H7 (cell line): ENCODE data around the gene AACS. TPM values are rescaled to one million over a fixed set of nuclear protein-coding genes. Genes with fewer than 3 reads are reported as not detected.
A peak's percentile ranks its signal among the peaks of the same experiment; 100 is the strongest.
"Not testable (repeated sequence)": the region's sequence is repeated elsewhere in the genome, so short reads cannot be mapped to it uniquely, and the experiment has no call there.

Experiments
- DNase-seq: peaks from one replicate; pipeline ENCODE4 v3.0.0; 2012
- H3K27me3 ChIP-seq: 2 replicates; pipeline ENCODE4 v1.6.0; 2011; ENCODE audit warnings: mild to moderate bottlenecking, low read length; ENCODE audit not compliant: control insufficient read depth, insufficient read depth
- H3K36me3 ChIP-seq: replicated peaks from 2 replicates; pipeline ENCODE4 v1.5.1; 2011; ENCODE audit warnings: low read length; ENCODE audit not compliant: control insufficient read depth, insufficient read depth
- H3K4me3 ChIP-seq: 2 replicates; pipeline ENCODE4 v1.5.1; 2011; ENCODE audit warnings: low read depth, mild to moderate bottlenecking, control low read depth, low read length, moderate library complexity; ENCODE audit not compliant: insufficient read depth
- total RNA-seq: library from RNA; depleted of rRNA; stranded (reverse); fragments of >200 nt; shearing (Covaris generic); gene quantifications from 2 replicates; pipeline ENCODE4 v1.2.3, GENCODE V29; 2014

Gene AACS
- total RNA-seq, 1 experiment from 2014 or later = 34.0 TPM

DNA sequence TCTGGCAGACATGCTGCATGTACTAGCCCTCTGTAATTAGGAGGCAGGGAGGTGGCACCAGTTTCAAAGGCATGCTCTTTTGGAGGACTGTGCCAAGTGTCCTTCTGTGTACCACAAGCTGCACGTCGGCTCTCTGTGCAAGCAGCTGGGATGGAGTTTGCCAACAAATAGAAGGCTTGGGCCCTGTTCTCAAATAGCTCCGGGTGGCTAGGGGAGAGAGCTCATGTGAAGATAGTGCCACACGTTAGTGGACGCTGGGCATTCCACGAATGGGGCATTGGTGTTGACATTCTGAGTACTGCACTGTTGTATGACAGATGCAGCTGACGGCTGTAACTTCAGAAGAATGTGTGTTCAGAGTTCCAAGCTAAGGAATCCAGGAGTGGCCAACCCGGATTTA lies 4.4 kb downstream of the AACS start:
- Histone ChIP-seq H3K4me3 (no peak overlapping the region), H3K36me3 (peaks cover 8% of the 10 kb centered on the region), H3K27me3 (no peaks in the 10 kb centered on the region)
- no peak for DNase-seq

DNA sequence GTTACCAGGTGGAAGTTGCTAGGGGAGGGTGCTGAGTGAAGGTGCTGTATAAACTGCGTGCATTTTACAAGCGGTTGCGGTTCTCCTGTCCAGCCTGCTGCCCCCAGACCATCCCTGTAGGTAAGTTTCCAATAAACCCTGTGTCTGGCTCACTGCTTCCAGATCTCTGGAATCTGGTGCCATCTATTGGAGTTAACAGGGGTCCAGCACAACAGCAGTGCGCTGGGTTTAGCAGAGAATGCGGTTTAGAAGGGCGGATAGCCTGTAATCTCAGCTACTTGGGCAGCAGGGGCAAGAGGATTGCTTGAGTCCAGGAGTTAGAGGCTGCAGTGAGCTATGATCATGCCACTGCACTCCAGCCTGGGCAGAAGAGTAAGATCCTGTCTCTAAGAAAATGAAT lies 4.9 kb downstream of the AACS start:
- Histone ChIP-seq H3K4me3 (no peak overlapping the region), H3K36me3 (peaks cover 8% of the 10 kb centered on the region), H3K27me3 (no peaks in the 10 kb centered on the region)
- peak; percentile 54 for DNase-seq

DNA sequence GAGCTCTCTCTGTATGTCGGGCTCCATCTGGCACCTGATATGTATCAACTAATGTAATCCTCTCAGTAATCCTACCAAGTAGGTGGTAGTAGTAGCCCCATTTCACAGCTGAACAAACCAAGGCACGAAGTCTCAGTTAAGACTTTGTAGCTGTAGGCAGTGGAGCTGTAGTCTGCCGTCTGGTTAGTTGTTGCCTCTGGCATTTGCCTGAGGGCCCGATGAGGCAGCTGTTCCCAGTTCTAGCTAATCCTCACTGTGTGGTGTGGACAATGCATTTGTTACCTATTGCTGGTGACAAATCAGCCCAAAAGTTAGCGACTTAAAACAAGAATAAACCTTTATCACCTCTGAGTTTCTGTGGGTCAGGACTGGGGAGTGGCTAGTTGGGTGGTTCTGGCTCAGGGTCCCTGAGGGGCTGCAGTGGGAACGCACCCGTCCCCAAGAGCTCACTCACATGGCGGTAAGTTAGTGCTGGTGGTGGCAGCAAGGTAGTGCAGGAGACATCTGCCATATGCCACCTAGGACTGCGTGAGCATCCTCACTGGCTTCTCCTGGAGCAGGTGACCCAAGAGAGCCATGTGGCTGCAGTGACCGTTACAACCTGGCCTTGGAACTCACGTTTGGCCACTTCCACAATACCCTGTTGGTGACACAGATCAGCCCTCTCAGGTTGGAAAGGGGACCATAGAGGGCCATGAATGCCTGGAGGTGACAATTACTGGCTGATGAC lies 5.6 kb downstream of the AACS start:
- peaks cover 8% of the 10 kb centered on the region for H3K36me3 ChIP-seq
- H3K27me3 ChIP-seq = no peaks in the 10 kb centered on the region
- DNase-seq = peak; percentile 28
- H3K4me3 ChIP-seq = no peak overlapping the region

DNA sequence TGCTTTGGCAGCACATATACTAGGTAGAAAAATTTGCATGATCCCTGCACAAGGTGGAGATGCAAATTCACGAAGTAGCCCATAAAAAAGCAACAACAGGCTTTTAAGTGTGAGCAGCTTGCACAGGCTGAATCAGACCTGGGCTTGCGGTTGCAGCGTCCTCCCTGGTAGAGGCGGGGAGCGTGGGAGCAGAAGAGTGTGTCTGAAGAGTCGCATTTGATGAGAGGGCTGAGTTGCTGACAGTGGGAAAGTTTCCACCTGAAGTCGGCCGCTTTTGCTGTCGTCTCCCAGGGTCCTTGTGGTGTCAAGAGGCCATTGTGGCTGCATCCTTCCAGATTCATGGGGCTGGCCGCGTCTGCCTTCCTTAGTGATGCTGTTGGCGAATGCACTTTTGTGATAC lies 6.2 kb downstream of the AACS start:
- Histone ChIP-seq H3K36me3 (peaks cover 13% of the 10 kb centered on the region), H3K4me3 (no peak overlapping the region), H3K27me3 (no peaks in the 10 kb centered on the region)
- no peak for DNase-seq

DNA sequence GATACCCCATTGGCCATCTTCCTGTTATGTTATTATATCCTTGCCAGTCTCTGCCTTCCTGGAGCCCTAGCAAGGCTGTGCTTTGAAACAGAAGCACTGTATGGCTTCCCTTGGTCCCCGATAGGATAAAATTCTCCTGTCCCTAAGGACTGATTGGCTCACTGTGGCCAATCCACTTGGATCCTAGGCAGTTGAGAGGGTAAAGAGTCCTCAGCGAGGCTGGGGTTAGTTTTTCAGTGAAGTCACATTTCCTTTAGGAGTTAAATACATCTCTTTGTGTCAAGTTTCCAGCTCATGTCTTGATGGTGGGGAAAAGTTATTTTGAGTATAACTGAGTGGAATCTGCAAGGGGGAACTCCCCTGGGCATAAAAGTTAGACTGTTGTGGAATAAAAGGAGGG lies 7.3 kb downstream of the AACS start:
- no peak overlapping the region for H3K4me3 ChIP-seq
- no peak for DNase-seq
- H3K27me3 ChIP-seq = no peaks in the 10 kb centered on the region
- H3K36me3 ChIP-seq = peaks cover 14% of the 10 kb centered on the region

DNA sequence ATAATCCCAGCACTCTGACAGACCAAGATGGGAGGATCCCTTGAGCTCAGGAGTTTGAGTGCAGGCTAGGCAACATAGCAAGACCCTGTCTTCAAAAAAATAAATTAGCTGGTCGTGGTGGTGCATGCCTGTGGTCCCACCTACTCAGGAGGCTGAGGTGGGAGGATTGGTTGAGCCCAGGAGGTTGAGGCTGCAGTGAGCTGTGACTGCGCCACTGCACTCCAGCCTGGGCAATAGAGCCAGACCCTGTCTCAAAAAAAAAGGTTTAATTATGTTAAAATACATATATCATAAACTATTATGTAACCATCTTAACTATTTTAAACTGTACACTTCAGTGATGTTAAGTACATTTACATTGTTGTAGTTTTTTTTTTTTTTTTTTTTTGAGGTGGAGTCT lies 9.1 kb downstream of the AACS start:
- not testable (repeated sequence) for H3K27me3 ChIP-seq, H3K4me3 ChIP-seq, DNase-seq
- peaks cover 16% of the 10 kb centered on the region for H3K36me3 ChIP-seq

DNA sequence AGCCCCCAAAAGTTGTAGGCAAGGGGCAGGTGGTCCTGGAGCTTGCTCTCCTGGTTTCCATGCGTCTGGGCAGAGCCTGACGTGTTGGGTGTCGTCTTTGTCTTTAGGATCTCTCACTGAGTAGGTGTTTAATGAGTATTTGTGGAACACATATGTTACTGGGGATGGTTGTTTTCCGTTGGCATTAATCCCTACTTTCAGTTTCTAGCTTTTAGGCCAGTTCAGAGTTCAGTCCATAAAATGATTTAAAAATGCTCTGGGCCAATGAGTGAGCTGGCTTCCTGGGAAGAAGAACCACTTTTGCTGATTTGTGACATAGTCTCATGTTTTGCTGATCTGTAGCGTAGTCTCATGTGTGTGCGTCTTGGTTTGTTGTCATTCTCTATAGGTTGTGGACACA lies 10.9 kb downstream of the AACS start:
- H3K36me3 ChIP-seq = peaks cover 16% of the 10 kb centered on the region
- no peak overlapping the region for H3K4me3 ChIP-seq
- no peak for DNase-seq
- no peaks in the 10 kb centered on the region for H3K27me3 ChIP-seq

DNA sequence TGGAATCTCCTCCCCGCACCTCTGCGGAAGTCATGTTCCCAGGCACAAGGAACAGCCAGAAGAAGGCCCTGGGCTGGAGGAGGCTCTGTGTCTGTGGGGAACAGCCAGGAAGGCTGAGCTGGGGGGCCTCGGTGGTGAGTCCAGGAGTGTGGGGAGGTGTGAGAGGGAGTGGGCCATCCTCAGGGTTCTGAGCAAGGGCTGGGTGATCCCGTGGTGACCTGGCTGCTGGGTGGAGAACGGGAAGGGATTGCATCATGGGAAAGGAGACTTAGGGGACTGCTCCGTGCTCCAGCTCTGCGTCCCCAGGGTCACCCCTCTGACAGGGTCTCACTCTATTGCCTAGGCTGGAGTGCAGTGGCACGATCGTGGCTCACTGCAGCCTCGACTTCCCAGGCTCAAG lies 13.8 kb downstream of the AACS start:
- Histone ChIP-seq H3K4me3 (no peak overlapping the region), H3K27me3 (no peaks in the 10 kb centered on the region), H3K36me3 (peaks cover 15% of the 10 kb centered on the region)
- no peak for DNase-seq

DNA sequence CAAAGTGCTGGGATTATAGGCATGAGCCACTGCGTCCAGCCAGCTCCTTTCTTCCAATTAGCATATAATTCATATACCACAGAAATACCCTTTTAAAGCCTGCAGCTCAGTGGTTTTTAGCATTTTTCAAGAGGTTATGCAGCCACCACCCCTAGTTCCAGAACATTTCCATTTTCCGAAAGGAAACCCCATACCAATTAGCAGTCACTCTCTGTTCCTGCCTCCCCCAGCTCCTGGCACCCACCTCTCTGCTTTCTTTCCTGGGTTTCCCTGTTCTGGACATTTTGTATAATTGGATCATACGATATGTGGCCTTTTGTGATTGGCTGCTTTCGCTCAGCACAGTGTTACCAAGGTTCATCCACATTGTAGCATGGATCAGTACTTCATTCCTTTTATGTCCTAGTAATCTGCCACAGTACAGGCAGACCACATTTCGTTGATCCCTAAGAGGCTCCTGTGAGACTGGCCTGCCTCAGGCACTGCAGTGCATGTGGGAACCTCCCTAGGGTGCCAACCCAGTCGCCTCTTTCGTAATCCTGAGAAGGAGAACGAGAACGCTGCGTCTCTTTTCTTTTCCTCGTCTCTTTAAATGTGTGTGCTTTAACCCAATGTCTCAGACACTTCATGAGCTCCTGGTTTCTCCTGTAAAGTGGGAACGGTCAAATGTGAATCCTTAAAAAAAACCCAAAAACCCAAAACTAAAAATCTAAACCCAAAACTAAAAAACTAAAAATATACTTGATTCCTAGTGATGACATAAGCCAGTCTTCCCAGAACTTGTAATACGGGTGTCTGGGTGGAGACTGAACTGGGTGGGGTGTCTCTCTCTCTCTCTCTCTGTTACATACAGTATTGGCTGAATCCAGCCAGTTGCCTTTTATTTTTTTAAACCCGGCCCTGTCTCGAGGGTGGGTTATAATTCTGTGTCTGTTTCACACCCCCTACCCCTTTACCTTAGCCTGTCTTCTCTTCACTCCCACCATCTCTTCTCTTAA lies 14.7 kb downstream of the AACS start:
- Histone ChIP-seq H3K27me3 (no peaks in the 10 kb centered on the region), H3K36me3 (peaks cover 15% of the 10 kb centered on the region), H3K4me3 (no peak overlapping the region)
- no peak for DNase-seq

DNA sequence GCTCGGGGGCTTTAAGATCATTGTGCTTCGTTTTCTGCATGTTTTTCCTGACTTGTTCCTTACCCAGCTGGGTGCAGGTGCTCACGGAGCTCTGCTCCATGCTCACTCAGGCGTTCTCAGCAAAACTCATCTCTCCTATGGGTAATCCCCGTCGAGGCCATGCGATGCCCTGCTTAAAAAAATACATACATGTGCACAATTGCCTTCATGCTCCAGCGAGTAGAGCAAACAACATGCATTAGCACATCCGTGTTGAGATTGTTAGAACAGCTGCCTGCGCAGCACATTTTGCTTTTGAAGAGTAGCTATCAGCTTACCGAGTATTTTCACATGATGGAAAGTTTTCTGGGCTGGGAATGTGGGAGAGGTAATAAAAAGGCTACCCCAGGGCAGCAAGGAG lies 16.2 kb downstream of the AACS start:
- DNase-seq = no peak
- Histone ChIP-seq H3K27me3 (no peaks in the 10 kb centered on the region), H3K4me3 (no peak overlapping the region), H3K36me3 (peaks cover 17% of the 10 kb centered on the region)

DNA sequence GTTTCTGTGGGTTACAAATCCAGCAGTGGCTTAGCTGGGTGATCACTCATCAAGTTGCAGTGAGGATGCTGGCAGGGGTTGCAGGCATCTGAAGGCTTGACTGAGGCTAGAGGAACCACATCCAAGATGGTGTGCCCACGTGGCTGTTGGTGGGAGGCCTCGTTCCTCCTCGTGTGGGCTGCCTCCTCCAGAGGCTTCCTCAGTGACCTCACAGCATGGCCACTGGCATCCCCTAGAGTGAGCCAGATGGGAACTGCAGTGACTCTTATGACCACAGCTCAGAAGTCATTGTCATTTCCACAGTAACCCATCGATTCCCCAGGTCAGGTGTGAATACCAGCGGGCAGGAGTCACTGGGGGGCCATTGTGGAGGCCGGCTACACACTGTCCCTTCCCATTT lies 17.8 kb downstream of the AACS start:
- no peaks in the 10 kb centered on the region for H3K27me3 ChIP-seq
- peaks cover 23% of the 10 kb centered on the region for H3K36me3 ChIP-seq
- H3K4me3 ChIP-seq = no peak overlapping the region
- no peak for DNase-seq

DNA sequence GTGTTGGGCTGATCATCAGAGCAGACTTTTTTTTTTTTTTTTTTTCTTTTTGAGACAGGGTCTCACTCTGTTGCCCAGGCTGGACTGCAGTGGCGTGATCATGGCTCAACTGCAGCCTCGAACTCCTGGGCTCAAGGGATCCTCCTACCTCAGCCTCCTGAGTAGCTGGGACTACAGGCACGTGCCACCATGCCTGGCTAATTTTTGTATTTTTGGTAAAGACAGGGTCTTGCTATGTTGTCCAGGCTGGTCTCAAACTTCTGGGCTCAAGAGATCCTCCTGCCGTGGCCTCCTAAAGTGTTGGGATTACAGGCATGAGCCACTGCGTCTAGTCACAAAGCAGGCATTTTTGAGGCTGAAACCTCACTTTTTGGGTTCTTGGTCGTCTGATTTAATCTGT lies 23.0 kb downstream of the AACS start:
- H3K36me3 ChIP-seq = peaks cover 28% of the 10 kb centered on the region
- not testable (repeated sequence) for H3K4me3 ChIP-seq, H3K27me3 ChIP-seq, DNase-seq

DNA sequence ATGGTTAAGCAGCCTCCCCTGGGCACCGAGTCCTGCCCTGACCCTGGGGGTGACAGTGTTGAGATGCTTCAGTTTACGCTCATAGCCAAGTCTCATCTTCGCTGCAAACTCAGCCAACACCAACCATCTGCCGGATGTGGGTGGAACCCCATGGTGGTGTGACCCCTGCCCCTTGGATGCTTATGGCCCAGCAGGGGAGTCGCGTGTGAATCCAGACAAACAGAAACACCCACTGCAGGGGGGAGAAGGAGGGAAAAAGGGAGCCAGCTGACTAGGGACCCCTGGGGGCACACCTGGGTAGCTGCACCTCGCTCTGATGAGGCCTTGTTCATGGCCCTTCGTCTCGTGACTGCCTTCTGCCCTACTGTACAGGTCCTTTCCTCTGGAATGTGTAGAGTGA lies 23.8 kb downstream of the AACS start:
- DNase-seq = peak; percentile 69
- Histone ChIP-seq H3K4me3 (no peak overlapping the region), H3K36me3 (peaks cover 29% of the 10 kb centered on the region), H3K27me3 (no peaks in the 10 kb centered on the region)

DNA sequence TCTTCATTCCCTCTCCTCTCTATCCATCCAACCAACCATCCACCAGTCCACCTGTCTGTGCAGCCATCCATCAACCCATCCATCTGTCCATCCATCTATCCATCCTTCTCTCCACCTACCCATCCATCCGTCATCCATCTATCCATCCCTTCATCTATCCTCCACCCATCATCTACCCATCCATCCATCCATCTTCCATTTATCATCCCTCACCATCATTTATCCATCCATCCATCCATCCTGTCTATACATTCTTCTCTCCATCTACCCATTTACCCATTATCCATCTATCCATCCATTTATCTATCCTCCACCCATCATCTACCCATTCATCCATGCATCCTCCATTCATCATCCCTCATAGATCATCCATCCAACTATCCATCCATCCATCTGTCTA lies 24.4 kb downstream of the AACS start:
- H3K27me3 ChIP-seq = no peaks in the 10 kb centered on the region
- no peak overlapping the region for H3K4me3 ChIP-seq
- H3K36me3 ChIP-seq = peaks cover 29% of the 10 kb centered on the region
- no peak for DNase-seq

DNA sequence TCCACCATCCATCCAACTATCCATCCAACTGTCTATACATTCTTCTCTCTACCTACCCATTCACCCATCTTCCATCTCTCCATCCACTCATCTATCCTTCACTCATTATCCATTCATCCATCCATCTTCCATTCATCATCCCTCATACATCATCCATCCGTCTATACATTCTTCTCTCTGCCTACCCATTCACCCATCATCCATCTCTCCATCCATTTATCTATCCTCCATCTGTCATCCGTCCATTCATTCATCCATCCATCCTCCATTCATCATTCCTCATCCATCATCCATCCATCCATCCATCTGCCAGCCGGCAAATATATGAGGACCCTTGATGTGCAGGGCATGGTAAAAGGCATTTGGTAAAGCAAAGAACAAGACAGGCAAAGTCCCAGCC lies 25.2 kb downstream of the AACS start:
- no peak for DNase-seq
- Histone ChIP-seq H3K36me3 (peaks cover 25% of the 10 kb centered on the region), H3K4me3 (no peak overlapping the region), H3K27me3 (no peaks in the 10 kb centered on the region)
